CD4-positive, alpha-beta T cell treated with Interleukin-17A for 1 hour (primary cell): ENCODE data around the gene RNU1-4.
"Not testable (repeated sequence)": the region's sequence is repeated elsewhere in the genome, so short reads cannot be mapped to it uniquely, and the experiment has no call there.

Experiments used
- DNase-seq: peaks from one replicate; pipeline ENCODE4 v3.0.0-alpha.2; 2020

RNU1-4 gene

GRCh38 chr1:16772275-16773204 lies 32.2 kb downstream of the RNU1-4 start:
- DNase-seq, result not testable (repeated sequence)

GRCh38 chr1:16773205-16773596 lies 32.9 kb downstream of the RNU1-4 start:
- DNase-seq, result not testable (repeated sequence)

DNA sequence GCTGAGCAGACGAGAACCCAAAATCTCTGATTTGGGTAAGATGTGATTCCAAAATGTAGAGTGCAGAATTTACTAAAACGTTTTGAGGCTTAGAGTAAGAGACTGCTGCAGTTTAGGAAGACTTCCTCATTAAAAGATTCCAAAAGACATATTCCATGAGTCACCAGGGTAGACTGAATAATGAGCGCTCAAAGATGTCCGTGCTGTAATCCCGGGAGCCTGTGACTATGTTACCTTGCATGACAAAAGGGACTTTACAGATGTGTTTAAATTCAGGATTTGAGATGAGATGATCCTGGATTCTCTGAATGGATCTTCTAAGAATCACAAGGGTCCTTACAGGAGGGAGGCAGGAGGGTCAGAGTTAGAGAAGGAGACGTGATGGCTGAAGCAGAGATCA lies 33.4 kb downstream of the RNU1-4 start:
- DNase-seq, result not testable (repeated sequence)

DNA sequence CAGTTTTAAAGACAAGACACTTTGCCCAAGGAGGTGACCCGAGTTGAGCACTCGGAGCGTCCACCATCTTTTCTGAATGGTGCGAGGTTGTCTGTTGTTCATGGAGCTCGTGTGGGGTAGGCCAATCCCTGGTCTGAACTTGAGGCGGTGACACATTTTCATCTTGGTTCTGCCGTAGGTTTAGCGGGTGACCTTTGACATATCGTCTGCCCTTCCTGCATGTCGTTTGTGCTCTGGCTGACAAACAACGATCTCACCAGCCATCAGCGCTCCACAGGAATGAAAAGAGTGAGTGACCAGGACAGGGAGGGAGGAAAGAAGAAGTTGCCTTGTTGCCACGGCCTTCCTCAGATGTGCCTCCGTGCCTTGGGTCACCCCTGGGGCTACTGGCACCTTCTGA lies 34.5 kb downstream of the RNU1-4 start:
- DNase-seq, result not testable (repeated sequence)

GRCh38 chr1:16775290-16775689 lies 35.0 kb downstream of the RNU1-4 start:
- not testable (repeated sequence) for DNase-seq

DNA sequence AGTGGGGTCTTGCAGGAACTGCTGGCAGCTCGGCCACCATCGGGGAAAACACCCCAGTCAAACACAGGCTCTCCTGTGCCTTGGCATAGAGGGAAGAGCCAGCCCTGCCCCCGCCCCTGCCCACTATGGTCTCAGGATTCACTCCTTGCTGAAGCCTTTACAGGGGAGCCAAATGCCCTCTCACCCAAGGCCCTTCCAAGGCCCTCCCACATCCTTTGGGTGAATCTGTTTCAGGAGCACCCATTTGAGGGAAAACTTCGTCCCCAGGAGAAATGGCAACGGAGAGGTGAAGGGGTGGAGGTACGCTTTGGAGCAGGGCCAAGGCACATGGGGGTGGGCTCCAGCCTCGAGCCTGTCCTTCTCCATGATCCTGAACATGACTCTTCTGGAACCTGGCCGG lies 35.9 kb downstream of the RNU1-4 start:
- not testable (repeated sequence) for DNase-seq

GRCh38 chr1:16776835-16777234 lies 36.5 kb downstream of the RNU1-4 start:
- DNase-seq, result not testable (repeated sequence)

- not testable (repeated sequence) for DNase-seq
These were observed 37.5 kb downstream of the RNU1-4 start for GRCh38 chr1:16777821-16778220.

GRCh38 chr1:16779525-16779924 lies 39.2 kb downstream of the RNU1-4 start:
- DNase-seq, result not testable (repeated sequence)

- DNase-seq, result not testable (repeated sequence)
These were observed 40.7 kb downstream of the RNU1-4 start for GRCh38 chr1:16781033-16781432.

- not testable (repeated sequence) for DNase-seq
These were observed 41.3 kb downstream of the RNU1-4 start for GRCh38 chr1:16781625-16782024.

DNA sequence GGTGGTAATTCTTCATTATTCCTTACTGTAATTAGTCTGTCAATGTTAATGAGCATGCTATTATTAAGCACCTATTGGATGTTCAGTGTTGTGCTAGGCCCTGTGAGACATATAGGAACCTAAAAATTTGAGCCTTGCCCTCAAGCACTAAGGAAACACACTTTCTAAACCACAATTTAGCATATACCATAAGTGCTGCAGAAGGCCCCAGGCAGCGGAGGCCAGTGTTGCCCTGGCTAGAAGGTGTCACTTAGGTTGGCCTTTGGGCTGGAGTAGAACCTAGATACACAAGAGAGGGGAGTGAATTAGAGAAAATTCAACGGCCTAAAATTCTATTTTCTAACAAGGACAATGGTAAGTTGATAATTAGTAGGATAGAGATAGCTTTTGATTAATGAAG lies 44.6 kb downstream of the RNU1-4 start:
- not testable (repeated sequence) for DNase-seq

GRCh38 chr1:16786362-16786761 lies 46.0 kb downstream of the RNU1-4 start:
- not testable (repeated sequence) for DNase-seq

DNA sequence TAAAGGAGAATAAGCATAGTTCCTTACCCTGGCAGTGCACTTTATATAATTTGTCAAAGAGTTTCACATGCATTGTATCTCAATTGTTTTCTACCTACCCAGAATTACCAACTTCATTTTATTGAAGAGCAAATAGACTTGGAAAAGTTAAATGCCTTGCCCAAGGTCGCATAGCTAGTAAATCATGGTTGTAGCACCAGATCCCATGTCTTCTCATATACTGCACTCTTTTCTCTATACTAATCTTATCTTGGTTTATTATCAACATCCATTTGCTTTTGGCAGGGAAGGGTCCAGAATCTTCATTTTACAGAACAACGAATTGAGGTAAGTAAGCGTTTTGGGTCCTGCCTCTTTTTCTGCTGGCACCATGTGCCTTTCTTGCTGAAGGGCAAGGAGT lies 46.9 kb downstream of the RNU1-4 start:
- not testable (repeated sequence) for DNase-seq

DNA sequence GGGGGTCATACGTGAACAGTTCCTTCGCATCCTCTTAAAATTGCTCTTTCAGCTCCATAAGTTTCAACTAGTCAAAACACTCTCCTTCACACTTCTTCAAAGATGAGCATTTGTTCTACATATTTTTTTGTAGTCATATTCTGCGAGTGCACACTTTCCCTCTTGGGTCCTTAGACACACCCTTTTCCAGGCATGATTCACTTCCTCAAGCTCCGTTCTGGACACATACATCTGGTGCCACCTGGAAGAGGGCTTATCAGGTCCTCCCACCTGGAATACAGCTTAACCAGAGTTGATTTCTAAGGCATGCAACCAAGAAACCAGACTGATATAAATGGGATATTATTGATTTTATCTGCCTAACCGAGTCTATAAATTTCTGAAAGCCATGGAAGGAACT lies 47.4 kb downstream of the RNU1-4 start:
- DNase-seq, result not testable (repeated sequence)
